Effector memory CD4-positive, alpha-beta T cell (primary cell): Measurements from ENCODE around the gene PLCB4.

Source experiments
- DNase-seq, 3 donors: peaks; one replicate each; pipeline ENCODE4 v3.0.0-alpha.2; 2020
- H3K27ac ChIP-seq: 2 replicates; pipeline ENCODE4 v1.7.0; 2013; ENCODE audit warnings: mild to moderate bottlenecking, low read length, moderate library complexity; ENCODE audit not compliant: insufficient read depth, poor library complexity, severe bottlenecking
- H3K27me3 ChIP-seq: replicated peaks from 2 replicates; pipeline ENCODE4 v1.7.0; 2013; ENCODE audit warnings: mild to moderate bottlenecking, low read length; ENCODE audit not compliant: insufficient read depth, control insufficient read depth, poor library complexity, severe bottlenecking
- H3K36me3 ChIP-seq: 2 replicates; pipeline ENCODE4 v1.7.0; 2013; ENCODE audit warnings: mild to moderate bottlenecking, low read length, moderate library complexity; ENCODE audit not compliant: control insufficient read depth, insufficient read depth
- H3K4me1 ChIP-seq: 2 replicates; pipeline ENCODE4 v1.7.0; 2013; ENCODE audit warnings: low read length, mild to moderate bottlenecking; ENCODE audit not compliant: control insufficient read depth, insufficient read depth, poor library complexity, severe bottlenecking
- H3K4me3 ChIP-seq: 2 replicates; pipeline ENCODE4 v1.7.0; 2013; ENCODE audit warnings: low read length, low read depth, mild to moderate bottlenecking; ENCODE audit not compliant: insufficient read depth, poor library complexity, severe bottlenecking
- H3K9me3 ChIP-seq: 2 replicates; pipeline ENCODE4 v1.7.0; 2013; ENCODE audit warnings: mild to moderate bottlenecking, low read length, moderate library complexity; ENCODE audit not compliant: control insufficient read depth

The PLCB4 gene

DNA sequence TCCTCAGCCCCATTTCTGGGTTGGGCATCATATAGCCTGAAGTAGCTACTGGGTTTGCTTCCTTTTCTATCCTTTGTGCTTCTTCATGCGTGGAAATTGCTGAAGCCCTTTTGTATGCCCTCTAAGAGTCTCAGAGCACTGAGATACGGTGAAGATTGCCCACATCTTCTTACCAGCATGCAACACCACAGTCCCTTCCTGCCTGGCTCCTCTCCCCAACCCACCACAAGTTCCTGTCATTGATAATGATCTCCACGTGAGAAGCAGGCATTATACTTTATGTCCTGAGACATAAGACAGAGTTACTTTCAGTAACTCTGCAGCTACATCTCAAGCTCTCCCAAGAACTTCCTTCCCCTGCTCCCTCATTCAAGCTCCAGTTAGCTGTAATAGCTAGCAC is 15.8 kb upstream of the PLCB4 start:
- Histone ChIP-seq H3K4me1 (no peaks in the 10 kb centered on the region), H3K27me3 (no peaks in the 10 kb centered on the region), H3K36me3 (no peaks in the 10 kb centered on the region), H3K27ac (no peak overlapping the region), H3K9me3 (no peaks in the 10 kb centered on the region), H3K4me3 (no peak overlapping the region)
- DNase-seq: no peak

DNA sequence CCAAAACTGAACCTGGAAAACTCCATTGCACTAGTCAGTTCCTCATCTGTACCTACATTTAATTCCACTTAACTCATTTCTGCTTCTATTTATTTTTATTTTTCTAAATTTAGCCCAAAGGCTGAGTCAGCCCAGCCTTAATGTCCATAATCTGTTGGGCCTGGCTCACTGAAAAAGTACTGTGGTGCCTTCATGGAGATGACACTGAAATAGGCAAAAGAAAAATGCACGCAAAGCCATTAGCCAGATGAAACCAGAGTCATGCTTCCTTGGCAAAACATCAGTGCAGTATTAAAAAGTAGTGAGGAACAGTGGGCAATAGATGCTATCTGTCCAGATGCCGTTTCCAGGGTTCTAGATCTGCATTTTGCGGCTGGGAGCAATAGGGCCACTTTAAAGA is 14.7 kb upstream of the PLCB4 start:
- Histone ChIP-seq H3K9me3 (no peaks in the 10 kb centered on the region), H3K4me1 (no peaks in the 10 kb centered on the region), H3K27ac (no peak overlapping the region), H3K4me3 (no peak overlapping the region), H3K27me3 (no peaks in the 10 kb centered on the region), H3K36me3 (no peaks in the 10 kb centered on the region)
- DNase-seq: no peak

DNA sequence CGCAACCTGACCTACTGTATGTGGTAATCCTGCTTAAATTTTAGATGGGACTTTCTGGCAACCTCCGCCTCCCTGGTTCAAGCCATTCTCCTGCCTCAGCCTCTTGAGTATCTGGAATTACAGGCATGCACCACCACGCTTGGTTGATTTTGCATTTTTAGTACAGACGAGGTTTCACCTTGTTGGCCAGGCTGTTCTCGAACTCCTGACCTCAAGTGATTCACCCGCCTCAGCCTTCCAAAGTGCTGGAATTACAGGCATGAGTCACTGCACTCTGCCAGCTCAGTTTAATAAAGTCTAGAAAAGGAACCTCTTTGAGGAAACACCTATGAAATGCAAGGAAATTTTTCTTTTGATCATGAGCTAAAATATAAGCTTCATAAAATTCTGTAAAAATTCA is 9.0 kb upstream of the PLCB4 start:
- H3K4me1 ChIP-seq: no peaks in the 10 kb centered on the region
- DNase-seq: no peak
- H3K36me3 ChIP-seq: no peaks in the 10 kb centered on the region

DNA sequence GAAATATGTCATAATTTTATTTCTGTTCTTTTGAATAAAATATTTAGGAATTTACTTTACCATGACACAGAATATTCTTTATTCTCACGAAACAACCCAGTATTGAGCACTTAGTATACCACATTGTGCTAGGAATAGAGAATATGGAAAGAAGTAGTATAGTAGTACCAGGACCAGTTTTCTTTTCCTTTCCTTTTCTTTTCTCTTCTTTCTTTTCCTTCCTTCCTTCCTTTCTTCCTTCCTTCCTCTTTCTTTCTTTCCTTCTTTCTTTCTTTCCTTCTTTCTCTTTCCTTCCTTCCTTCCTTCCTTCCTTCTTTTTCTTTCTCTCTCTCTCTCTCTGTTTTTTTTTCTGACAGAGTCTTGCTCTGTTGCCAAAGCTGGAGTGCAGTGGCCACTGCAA is 7.5 kb upstream of the PLCB4 start:
- H3K36me3 ChIP-seq: no peaks in the 10 kb centered on the region
- H3K27me3 ChIP-seq: no peaks in the 10 kb centered on the region
- no peak for DNase-seq
- no peaks in the 10 kb centered on the region for H3K9me3 ChIP-seq
- H3K4me1 ChIP-seq: no peaks in the 10 kb centered on the region
- H3K4me3 ChIP-seq: no peak overlapping the region
- H3K27ac ChIP-seq: no peak overlapping the region

More for the DNA sequence above, 9.0 kb upstream of the PLCB4 start:
- Histone ChIP-seq H3K4me3 (no peak overlapping the region), H3K9me3 (no peaks in the 10 kb centered on the region), H3K27ac (no peak overlapping the region), H3K27me3 (no peaks in the 10 kb centered on the region)

DNA sequence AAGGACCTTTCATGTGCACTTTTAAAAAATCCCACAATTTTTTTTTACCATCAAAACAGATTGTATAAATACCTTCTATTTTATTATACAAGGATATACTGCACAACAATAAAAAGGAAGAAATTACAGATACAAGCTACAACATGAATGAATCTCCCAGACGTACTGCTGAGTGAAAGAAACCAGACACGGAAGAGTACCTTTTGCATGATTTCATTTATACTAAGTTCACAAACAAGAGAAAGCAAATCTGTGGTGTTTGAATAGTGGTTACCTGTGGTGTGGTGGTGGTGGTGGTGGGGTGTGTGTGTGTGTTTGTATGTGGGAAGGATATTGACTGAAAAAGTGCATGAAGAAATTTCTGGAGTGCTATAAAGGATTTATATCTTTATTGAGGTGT is 6.8 kb upstream of the PLCB4 start:
- H3K27ac ChIP-seq: no peak overlapping the region
- no peaks in the 10 kb centered on the region for H3K27me3 ChIP-seq
- no peaks in the 10 kb centered on the region for H3K4me1 ChIP-seq
- no peaks in the 10 kb centered on the region for H3K36me3 ChIP-seq
- DNase-seq: no peak
- H3K4me3 ChIP-seq: no peak overlapping the region
- H3K9me3 ChIP-seq: no peaks in the 10 kb centered on the region

DNA sequence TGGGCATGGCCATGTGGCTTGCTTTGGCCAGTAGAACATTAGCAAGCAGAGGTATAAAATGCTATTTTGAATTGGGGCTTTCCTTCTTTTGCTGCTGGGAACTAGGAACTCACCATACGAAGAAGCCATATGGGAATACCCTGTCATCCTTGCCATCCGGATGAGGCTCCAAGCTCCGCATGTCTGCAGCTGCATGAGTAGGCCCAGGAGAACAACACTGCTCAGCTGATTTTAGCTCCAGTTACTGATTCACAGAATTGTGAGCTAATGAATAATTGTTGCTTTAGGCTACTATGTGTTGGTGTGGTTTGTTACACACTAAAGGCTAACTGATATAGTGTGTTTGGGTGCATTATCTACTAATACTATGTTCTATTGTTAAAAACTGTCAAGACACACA is 2.7 kb upstream of the PLCB4 start:
- H3K4me3 ChIP-seq: no peak overlapping the region
- no peaks in the 10 kb centered on the region for H3K36me3 ChIP-seq
- H3K27ac ChIP-seq: no peak overlapping the region
- no peaks in the 10 kb centered on the region for H3K9me3 ChIP-seq
- H3K4me1 ChIP-seq: no peaks in the 10 kb centered on the region
- no peak for DNase-seq
- H3K27me3 ChIP-seq: peaks cover 4% of the 10 kb centered on the region

DNA sequence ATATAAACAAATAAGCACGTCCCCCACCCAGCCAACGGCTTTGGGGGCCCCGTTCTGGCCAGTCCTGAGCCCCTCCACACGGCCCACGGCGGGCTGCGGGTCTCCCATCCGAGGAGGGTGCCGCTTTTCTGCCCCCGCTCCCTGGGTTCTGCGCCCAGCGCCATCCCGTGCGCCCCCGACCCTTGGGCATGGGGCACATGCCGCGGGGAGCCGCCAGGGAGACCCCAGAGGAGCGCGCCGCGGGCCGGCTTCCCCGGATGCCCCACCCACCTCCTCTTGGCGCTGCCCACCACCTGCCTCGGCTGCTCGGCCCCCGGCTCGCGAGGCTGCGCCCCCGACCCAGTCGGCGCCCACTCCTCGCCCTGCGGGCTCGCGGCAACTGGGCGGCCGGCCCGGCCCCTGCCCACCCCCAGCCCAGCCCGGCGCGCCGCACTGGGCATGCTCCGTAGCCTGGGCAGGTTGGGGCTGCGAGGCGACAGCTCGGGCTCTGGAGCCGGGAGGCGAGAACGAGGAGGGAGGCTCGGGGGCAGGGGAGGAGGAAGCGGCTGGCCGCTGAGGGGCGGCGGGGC is 570 bp upstream of the PLCB4 start:
- no peak for DNase-seq
- Histone ChIP-seq H3K4me1 (no peaks in the 10 kb centered on the region), H3K4me3 (no peak overlapping the region), H3K9me3 (no peaks in the 10 kb centered on the region), H3K27ac (no peak overlapping the region), H3K36me3 (no peaks in the 10 kb centered on the region), H3K27me3 (peaks cover 4% of the 10 kb centered on the region)

DNA sequence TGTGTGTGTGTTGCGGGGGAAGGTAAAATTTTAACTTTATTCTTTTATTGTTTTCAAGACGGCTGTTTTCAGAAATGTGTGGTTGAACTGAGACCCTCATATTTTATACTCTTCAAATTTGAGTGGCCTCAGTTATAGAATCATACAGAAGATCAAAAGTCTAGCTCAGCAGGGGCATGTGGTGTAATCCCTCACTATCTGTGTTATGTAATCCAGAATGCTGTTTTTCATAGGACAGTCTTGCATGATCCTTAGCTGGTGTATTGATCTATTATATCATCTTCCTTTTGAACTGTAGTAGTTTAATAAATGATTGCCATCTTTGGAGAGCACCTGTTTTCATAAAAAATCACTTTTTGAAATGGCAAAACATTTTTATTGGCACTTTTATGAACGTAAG is 1.4 kb downstream of the PLCB4 start:
- H3K4me3 ChIP-seq: no peak overlapping the region
- H3K4me1 ChIP-seq: no peaks in the 10 kb centered on the region
- peaks cover 4% of the 10 kb centered on the region for H3K27me3 ChIP-seq
- H3K9me3 ChIP-seq: no peaks in the 10 kb centered on the region
- no peak for DNase-seq
- H3K36me3 ChIP-seq: no peaks in the 10 kb centered on the region
- no peak overlapping the region for H3K27ac ChIP-seq

DNA sequence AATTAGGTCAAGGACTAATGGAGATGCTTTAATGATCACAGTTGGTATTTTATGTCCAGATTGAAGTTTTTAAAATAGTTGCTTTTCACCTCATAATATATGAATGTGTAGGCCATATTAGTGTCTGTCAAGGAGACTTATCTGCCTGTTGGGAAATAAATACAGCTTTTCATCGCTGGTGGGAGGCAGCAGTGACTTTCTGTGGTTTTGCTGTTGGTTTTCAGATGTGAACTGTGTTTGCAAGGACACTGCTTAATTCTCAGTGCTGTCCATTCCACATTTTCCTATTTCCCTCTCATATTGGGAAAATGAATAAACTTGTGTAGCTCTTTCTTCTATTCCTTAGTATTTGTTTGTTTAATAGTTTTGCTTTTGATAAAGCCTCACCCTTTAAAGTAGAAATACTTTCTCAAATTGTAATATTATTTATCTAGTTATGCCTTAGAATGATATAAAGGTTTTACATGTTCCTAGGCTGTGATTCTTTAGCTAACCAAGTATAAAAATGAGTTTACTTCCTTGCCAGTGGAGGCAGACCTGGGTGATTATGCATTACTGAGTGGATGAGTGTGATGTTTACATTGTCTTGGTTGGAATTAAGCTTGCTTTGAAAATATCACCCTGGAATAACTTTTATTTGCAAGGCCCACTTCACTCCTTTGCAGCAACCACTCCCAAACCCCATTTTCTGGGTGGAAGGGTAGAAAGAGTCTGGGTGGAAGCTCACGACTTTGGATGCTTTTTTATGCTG is 3.3 kb downstream of the PLCB4 start:
- Histone ChIP-seq H3K4me1 (no peaks in the 10 kb centered on the region), H3K9me3 (no peaks in the 10 kb centered on the region), H3K4me3 (no peak overlapping the region), H3K27ac (no peak overlapping the region), H3K27me3 (peaks cover 4% of the 10 kb centered on the region), H3K36me3 (no peaks in the 10 kb centered on the region)
- no peak for DNase-seq

DNA sequence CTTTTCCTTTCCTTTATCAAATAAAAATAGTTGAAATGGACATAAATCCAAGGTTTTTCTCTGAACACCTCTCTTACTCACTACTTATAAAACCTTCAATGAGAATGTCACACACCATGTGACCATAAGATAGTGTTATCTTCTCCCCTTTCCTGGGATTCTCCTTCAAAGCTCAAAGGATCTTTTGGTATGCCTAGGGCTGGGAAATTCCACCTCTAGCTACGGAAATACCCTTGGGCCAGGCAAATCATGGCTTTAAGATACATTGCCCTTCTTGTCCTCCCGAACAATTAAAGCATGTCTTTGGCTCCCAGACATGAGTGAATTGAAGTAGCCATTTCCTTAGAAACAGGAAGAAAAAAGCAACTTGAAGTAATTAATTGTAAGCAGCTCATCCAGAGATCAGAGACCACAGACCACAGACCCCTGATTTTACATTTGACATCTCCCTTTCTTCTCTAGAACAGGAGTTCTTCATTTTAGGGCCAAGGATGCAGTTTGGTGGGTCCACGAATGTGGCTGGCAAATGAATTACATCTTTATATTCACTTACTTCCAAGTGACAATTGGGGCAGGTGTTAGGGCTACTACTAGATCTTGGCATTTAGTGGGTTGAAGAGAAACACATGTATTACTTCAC is 4.1 kb downstream of the PLCB4 start:
- Histone ChIP-seq H3K4me1 (no peaks in the 10 kb centered on the region), H3K36me3 (no peaks in the 10 kb centered on the region), H3K9me3 (no peaks in the 10 kb centered on the region), H3K27ac (no peak overlapping the region), H3K27me3 (peaks cover 4% of the 10 kb centered on the region), H3K4me3 (no peak overlapping the region)
- no peak for DNase-seq
